ENCODE data around the gene CTNND2.

DNA sequence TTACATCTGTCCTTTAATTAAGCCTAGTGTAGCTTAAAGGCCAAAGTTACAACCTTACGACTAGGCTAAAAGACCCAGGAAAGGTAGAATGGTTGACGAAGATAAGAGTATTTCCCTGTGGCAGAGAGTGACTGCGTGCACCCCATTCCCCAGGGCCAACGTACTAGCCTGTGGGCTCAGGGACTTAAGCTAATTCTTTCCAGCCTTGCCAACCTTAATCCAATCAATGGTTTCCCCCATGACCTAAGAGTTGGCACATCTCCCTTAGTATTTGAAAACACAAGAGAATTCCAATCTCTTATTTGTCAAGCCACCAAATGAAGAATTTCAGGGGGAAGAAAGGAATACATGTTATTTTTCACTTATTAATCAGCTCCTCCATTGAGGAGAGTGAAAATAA is 16.0 kb downstream of the CTNND2 start:
- TF ChIP-seq, protein P1, sequence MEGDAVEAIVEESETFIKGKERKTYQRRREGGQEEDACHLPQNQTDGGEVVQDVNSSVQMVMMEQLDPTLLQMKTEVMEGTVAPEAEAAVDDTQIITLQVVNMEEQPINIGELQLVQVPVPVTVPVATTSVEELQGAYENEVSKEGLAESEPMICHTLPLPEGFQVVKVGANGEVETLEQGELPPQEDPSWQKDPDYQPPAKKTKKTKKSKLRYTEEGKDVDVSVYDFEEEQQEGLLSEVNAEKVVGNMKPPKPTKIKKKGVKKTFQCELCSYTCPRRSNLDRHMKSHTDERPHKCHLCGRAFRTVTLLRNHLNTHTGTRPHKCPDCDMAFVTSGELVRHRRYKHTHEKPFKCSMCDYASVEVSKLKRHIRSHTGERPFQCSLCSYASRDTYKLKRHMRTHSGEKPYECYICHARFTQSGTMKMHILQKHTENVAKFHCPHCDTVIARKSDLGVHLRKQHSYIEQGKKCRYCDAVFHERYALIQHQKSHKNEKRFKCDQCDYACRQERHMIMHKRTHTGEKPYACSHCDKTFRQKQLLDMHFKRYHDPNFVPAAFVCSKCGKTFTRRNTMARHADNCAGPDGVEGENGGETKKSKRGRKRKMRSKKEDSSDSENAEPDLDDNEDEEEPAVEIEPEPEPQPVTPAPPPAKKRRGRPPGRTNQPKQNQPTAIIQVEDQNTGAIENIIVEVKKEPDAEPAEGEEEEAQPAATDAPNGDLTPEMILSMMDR (IDR thresholded peaks at IDR 0.05; ENCODE audit: low read depth, low read length, missing input control), result no peak
- TF ChIP-seq GABPA (IDR thresholded peaks at IDR 0.05 in 1 of 2, conservative IDR thresholded peaks at IDR 0.05 in 1 of 2), result no peak
- no peak for TF ChIP-seq EGR1 (IDR thresholded peaks at IDR 0.05; ENCODE audit: low read depth in 2 of 2)
- no peak for TF ChIP-seq HNF4A (conservative IDR thresholded peaks at IDR 0.05)
- no peak for TF ChIP-seq SP1 (IDR thresholded peaks at IDR 0.05)
- TF ChIP-seq JUND (IDR thresholded peaks at IDR 0.05), result no peak
- TF ChIP-seq, protein P2, sequence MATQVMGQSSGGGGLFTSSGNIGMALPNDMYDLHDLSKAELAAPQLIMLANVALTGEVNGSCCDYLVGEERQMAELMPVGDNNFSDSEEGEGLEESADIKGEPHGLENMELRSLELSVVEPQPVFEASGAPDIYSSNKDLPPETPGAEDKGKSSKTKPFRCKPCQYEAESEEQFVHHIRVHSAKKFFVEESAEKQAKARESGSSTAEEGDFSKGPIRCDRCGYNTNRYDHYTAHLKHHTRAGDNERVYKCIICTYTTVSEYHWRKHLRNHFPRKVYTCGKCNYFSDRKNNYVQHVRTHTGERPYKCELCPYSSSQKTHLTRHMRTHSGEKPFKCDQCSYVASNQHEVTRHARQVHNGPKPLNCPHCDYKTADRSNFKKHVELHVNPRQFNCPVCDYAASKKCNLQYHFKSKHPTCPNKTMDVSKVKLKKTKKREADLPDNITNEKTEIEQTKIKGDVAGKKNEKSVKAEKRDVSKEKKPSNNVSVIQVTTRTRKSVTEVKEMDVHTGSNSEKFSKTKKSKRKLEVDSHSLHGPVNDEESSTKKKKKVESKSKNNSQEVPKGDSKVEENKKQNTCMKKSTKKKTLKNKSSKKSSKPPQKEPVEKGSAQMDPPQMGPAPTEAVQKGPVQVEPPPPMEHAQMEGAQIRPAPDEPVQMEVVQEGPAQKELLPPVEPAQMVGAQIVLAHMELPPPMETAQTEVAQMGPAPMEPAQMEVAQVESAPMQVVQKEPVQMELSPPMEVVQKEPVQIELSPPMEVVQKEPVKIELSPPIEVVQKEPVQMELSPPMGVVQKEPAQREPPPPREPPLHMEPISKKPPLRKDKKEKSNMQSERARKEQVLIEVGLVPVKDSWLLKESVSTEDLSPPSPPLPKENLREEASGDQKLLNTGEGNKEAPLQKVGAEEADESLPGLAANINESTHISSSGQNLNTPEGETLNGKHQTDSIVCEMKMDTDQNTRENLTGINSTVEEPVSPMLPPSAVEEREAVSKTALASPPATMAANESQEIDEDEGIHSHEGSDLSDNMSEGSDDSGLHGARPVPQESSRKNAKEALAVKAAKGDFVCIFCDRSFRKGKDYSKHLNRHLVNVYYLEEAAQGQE (IDR thresholded peaks at IDR 0.05), result no peak
- no peak for TF ChIP-seq RXRA (IDR thresholded peaks at IDR 0.05)
- TF ChIP-seq, protein P3, sequence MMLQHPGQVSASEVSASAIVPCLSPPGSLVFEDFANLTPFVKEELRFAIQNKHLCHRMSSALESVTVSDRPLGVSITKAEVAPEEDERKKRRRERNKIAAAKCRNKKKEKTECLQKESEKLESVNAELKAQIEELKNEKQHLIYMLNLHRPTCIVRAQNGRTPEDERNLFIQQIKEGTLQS (IDR thresholded peaks at IDR 0.05), result no peak
